ENCODE data around the gene POLR2E.

POLR2E gene

DNA sequence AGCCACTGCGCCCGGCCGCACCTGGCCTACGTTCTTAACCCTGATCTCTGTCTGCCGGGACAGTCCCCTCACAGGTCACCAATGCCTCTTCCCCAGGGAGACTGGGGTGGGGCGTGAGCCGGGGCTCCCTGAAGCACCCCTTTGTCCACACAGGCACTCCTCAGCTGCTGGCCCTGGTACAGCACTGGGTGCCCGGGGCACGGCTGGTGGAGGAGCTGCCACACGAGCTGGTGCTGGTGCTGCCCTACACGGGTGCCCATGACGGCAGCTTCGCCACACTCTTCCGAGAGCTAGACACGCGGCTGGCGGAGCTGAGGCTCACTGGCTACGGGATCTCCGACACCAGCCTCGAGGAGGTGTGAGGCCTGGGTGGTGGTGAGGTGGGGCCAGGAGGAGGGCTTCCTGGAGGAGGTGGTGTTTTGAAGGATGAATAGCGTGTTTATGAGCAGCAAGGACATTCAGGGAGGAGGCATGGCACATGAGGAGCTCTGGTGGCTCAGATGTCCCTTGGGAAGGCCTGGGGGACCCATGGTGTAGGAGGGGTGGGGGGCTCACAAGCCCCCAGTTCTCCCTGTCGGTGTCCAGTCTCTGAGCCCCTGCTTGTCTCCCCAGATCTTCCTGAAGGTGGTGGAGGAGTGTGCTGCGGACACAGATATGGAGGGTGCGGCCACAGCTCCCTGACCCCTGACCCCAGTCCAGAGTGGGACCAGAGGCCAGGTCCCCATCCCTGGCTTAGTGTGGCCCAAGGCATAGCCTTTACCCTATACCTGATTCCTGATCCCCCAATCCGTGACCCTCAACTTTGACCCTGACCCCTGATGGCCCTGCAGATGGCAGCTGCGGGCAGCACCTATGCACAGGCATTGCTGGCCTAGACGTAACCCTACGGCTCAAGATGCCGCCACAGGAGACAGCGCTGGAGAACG lies 41.7 kb downstream of the POLR2E start:
- no peaks in the 10 kb centered on the region for H3K4me1 ChIP-seq (ENCODE audit: control insufficient read depth in 1 of 2, insufficient read depth in 1 of 2, low read depth in 1 of 2, low read length in 1 of 2)
- H3K9me3 ChIP-seq, result no peaks in the 10 kb centered on the region
- no peaks in the 10 kb centered on the region for H3K27me3 ChIP-seq
- no peak overlapping the region for H3K4me3 ChIP-seq (ENCODE audit: low read depth in 1 of 2, low read length in 1 of 2)
- H3K27ac ChIP-seq, result peak overlapping the region; percentile 52
- peaks cover 87% of the 10 kb centered on the region for H3K36me3 ChIP-seq
- TF ChIP-seq, protein P1, sequence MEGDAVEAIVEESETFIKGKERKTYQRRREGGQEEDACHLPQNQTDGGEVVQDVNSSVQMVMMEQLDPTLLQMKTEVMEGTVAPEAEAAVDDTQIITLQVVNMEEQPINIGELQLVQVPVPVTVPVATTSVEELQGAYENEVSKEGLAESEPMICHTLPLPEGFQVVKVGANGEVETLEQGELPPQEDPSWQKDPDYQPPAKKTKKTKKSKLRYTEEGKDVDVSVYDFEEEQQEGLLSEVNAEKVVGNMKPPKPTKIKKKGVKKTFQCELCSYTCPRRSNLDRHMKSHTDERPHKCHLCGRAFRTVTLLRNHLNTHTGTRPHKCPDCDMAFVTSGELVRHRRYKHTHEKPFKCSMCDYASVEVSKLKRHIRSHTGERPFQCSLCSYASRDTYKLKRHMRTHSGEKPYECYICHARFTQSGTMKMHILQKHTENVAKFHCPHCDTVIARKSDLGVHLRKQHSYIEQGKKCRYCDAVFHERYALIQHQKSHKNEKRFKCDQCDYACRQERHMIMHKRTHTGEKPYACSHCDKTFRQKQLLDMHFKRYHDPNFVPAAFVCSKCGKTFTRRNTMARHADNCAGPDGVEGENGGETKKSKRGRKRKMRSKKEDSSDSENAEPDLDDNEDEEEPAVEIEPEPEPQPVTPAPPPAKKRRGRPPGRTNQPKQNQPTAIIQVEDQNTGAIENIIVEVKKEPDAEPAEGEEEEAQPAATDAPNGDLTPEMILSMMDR (IDR thresholded peaks at IDR 0.05), result no peak

DNA sequence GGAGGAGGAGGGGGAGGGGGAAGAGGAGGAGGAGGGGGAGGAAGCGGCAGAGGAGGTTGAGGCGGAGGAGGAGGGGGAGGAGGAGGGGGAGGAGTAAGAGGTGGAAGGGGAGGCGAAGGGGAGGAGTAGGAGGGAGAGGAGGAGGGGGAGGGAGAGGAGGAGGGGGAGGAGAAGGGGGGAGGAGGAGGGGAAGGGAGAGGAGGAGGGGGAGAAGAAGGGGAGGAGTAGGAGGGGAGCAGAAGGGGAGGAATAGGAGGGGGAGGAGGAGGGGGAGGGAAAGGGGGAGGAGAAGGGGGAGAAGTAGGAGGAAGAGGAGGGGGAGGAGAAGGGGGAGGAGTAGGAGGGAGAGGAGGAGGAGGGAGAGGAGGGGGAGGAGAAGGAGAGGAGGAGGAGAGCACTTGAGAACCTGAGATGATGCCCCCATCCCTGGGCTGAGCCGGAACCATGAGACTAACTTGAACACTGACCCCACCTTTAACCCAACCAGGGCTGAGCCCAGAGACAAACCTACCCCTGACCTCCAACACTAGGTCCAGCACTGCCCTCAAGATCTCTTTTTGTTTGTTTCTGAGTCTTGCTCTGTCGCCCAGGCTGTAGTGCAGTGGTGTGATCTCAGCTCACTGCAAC lies 42.7 kb downstream of the POLR2E start:
- H3K36me3 ChIP-seq, result peaks cover 85% of the 10 kb centered on the region
- TF ChIP-seq, protein P1 (IDR thresholded peaks at IDR 0.05), result no peak
- no peaks in the 10 kb centered on the region for H3K27me3 ChIP-seq

GRCh38 chr19:1051791-1052190 lies 43.4 kb downstream of the POLR2E start:
- no peak overlapping the region for H3K27ac ChIP-seq

More for the DNA sequence above, 42.7 kb downstream of the POLR2E start:
- Histone ChIP-seq H3K4me3 (ENCODE audit: low read depth in 1 of 2, low read length in 1 of 2) (no peak overlapping the region), H3K4me1 (ENCODE audit: control insufficient read depth in 1 of 2, insufficient read depth in 1 of 2, low read depth in 1 of 2, low read length in 1 of 2) (no peaks in the 10 kb centered on the region), H3K9me3 (no peaks in the 10 kb centered on the region), H3K27ac (peak overlapping the region; percentile 52)

GRCh38 chr19:1050989-1051788 lies 44.0 kb downstream of the POLR2E start:
- no peaks in the 10 kb centered on the region for H3K4me1 ChIP-seq (ENCODE audit: control insufficient read depth in 1 of 2, insufficient read depth in 1 of 2, low read depth in 1 of 2, low read length in 1 of 2)
- no peak overlapping the region for H3K4me3 ChIP-seq (ENCODE audit: low read depth in 1 of 2, low read length in 1 of 2)
- H3K36me3 ChIP-seq, result peaks cover 85% of the 10 kb centered on the region

More at GRCh38 chr19:1051791-1052190, 43.4 kb downstream of the POLR2E start:
- Histone ChIP-seq H3K27me3 (no peaks in the 10 kb centered on the region), H3K36me3 (peaks cover 85% of the 10 kb centered on the region), H3K9me3 (no peaks in the 10 kb centered on the region), H3K4me1 (ENCODE audit: control insufficient read depth in 1 of 2, insufficient read depth in 1 of 2, low read depth in 1 of 2, low read length in 1 of 2) (no peaks in the 10 kb centered on the region), H3K4me3 (ENCODE audit: low read depth in 1 of 2, low read length in 1 of 2) (no peak overlapping the region)
- TF ChIP-seq, protein P1 (IDR thresholded peaks at IDR 0.05), result no peak

GRCh38 chr19:1049800-1050199 lies 45.4 kb downstream of the POLR2E start:
- Histone ChIP-seq H3K4me1 (ENCODE audit: control insufficient read depth in 1 of 2, insufficient read depth in 1 of 2, low read depth in 1 of 2, low read length in 1 of 2) (no peaks in the 10 kb centered on the region), H3K27me3 (no peaks in the 10 kb centered on the region)
- TF ChIP-seq, protein P1 (IDR thresholded peaks at IDR 0.05), result no peak

More at GRCh38 chr19:1050989-1051788, 44.0 kb downstream of the POLR2E start:
- TF ChIP-seq, protein P1 (IDR thresholded peaks at IDR 0.05), result no peak
- Histone ChIP-seq H3K27ac (no peak overlapping the region), H3K9me3 (no peaks in the 10 kb centered on the region), H3K27me3 (no peaks in the 10 kb centered on the region)

More at GRCh38 chr19:1049800-1050199, 45.4 kb downstream of the POLR2E start:
- no peak overlapping the region for H3K4me3 ChIP-seq (ENCODE audit: low read depth in 1 of 2, low read length in 1 of 2)
- peak overlapping the region; percentile 41 for H3K27ac ChIP-seq
- H3K36me3 ChIP-seq, result peaks cover 85% of the 10 kb centered on the region
- no peaks in the 10 kb centered on the region for H3K9me3 ChIP-seq
